DOHH2 (cell line): Measurements from ENCODE around the gene VSIG2.

Source experiments
- H3F3A ChIP-seq: fragments of 200-600 bp; sonication (generic), shearing (Covaris generic); 2 replicates; pipeline ENCODE4 v1.6.0; 2016; ENCODE audit warnings: antibody characterized with exemption, mild to moderate bottlenecking; ENCODE audit not compliant: control insufficient read depth, insufficient read depth
- H3K27ac ChIP-seq: fragments of 200-600 bp; sonication (generic); 2 replicates; pipeline ENCODE4 v1.5.1; 2014; ENCODE audit warnings: low read depth, mild to moderate bottlenecking, low read length, moderate library complexity
- H3K27me3 ChIP-seq: fragments of 200-600 bp; sonication (generic); 2 replicates; pipeline ENCODE4 v1.6.1; 2014; ENCODE audit warnings: mild to moderate bottlenecking, low read length, mixed read lengths; ENCODE audit not compliant: control insufficient read depth
- H3K36me3 ChIP-seq: fragments of 200-600 bp; sonication (generic); 2 replicates; pipeline ENCODE4 v1.6.1; 2014; ENCODE audit warnings: mild to moderate bottlenecking, low read length, moderate library complexity, mixed read lengths; ENCODE audit not compliant: control insufficient read depth
- H3K4me1 ChIP-seq: fragments of 200-600 bp; sonication (generic); 2 replicates; pipeline ENCODE4 v1.6.1; 2014; ENCODE audit warnings: mild to moderate bottlenecking, low read length, mixed read lengths; ENCODE audit not compliant: control insufficient read depth
- H3K4me2 ChIP-seq: fragments of 200-600 bp; sonication (generic); 2 replicates; pipeline ENCODE4 v1.6.0; 2014; ENCODE audit warnings: mild to moderate bottlenecking, low read length, moderate library complexity
- H3K4me3 ChIP-seq: fragments of 200-600 bp; sonication (generic); 2 replicates; pipeline ENCODE4 v1.5.1; 2014; ENCODE audit warnings: mild to moderate bottlenecking, low read length, mixed read lengths
- H3K79me2 ChIP-seq: fragments of 200-600 bp; sonication (generic); 2 replicates; pipeline ENCODE4 v1.6.1; 2014; ENCODE audit warnings: mild to moderate bottlenecking, low read length, mixed read lengths; ENCODE audit not compliant: control insufficient read depth
- H3K9me2 ChIP-seq: fragments of 200-600 bp; sonication (generic); replicated peaks from 2 replicates; pipeline ENCODE4 v1.6.1; 2014; ENCODE audit warnings: mild to moderate bottlenecking, low read length, mixed read lengths; ENCODE audit not compliant: control insufficient read depth
- H3K9me3 ChIP-seq: fragments of 200-600 bp; sonication (generic); 2 replicates; pipeline ENCODE4 v1.6.1; 2014; ENCODE audit warnings: antibody characterized with exemption, low read length, mixed read lengths; ENCODE audit not compliant: control insufficient read depth, insufficient read depth
- H4K20me1 ChIP-seq: fragments of 200-600 bp; sonication (generic); 2 replicates; pipeline ENCODE4 v1.6.0; 2014; ENCODE audit warnings: low read depth, mild to moderate bottlenecking, antibody characterized with exemption, low read length, moderate library complexity; ENCODE audit not compliant: control insufficient read depth, insufficient read depth
- EZH2phosphoT487 ChIP-seq: fragments of 200-600 bp; sonication (generic); IDR thresholded peaks from 2 replicates; pipeline ENCODE4 v1.6.1; 2017; ENCODE audit warnings: borderline replicate concordance, mild to moderate bottlenecking, antibody characterized with exemption, low read length, moderate library complexity, mixed read lengths
- TF ChIP-seq, protein P1 (sequence below): fragments of 200-600 bp; sonication (generic); IDR thresholded peaks from one replicate; pipeline ENCODE4 v1.5.1; 2014; ENCODE audit warnings: antibody characterized with exemption, mild to moderate bottlenecking, low read depth, low read length; ENCODE audit not compliant: poor library complexity, severe bottlenecking

Gene VSIG2, protein sequence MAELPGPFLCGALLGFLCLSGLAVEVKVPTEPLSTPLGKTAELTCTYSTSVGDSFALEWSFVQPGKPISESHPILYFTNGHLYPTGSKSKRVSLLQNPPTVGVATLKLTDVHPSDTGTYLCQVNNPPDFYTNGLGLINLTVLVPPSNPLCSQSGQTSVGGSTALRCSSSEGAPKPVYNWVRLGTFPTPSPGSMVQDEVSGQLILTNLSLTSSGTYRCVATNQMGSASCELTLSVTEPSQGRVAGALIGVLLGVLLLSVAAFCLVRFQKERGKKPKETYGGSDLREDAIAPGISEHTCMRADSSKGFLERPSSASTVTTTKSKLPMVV

DNA sequence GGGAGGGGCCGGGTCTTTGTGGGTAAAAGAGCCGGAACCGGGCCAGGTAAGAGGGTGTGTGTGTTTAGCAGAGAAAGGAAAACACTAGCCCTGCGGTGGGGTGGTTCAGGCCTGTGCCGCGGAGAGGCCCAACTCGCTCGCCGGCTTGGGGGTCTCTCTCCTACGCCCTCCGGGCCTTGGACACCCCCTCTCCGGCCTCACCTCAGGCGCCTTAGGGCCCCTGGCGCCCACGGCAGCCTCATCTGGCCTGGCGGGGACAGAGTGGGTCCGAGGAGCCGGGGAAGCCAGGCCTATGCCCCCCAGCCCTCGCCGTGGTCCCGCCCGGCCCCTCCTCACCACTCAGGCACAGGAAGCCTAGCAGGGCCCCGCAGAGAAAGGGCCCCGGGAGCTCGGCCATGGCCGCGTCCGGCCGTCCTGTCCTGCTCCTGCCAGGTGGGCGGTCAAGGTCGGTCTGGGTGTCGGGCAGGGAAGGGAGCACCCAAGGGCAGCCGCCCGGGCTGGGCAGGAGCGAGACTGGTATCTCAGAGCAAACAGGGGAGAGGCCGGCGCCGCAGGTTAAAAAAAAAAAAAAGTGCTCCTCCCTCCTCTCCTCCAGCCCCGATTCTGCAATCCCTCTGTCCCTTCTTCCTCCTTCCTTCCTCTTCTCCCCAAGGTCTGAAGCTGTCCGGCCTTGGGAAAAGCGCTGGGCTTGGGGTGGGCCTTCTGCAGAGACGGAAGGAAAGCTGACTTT is at the start of gene VSIG2:
TSS of gene VSIG2 (minus strand) at position 515 of the 730 bp plus-strand sequence. CDS start at position 397, 118 bp downstream.
- H3K4me3 ChIP-seq, result no peak within 1 kb of the TSS
- no peaks in the 10 kb centered on the region for H3K36me3 ChIP-seq
- peaks cover 7% of the 10 kb centered on the region; the same call in 1 of the 2 replicates for H3K27me3 ChIP-seq
- TF ChIP-seq EZH2phosphoT487, result no peak
- TF ChIP-seq, protein P1, sequence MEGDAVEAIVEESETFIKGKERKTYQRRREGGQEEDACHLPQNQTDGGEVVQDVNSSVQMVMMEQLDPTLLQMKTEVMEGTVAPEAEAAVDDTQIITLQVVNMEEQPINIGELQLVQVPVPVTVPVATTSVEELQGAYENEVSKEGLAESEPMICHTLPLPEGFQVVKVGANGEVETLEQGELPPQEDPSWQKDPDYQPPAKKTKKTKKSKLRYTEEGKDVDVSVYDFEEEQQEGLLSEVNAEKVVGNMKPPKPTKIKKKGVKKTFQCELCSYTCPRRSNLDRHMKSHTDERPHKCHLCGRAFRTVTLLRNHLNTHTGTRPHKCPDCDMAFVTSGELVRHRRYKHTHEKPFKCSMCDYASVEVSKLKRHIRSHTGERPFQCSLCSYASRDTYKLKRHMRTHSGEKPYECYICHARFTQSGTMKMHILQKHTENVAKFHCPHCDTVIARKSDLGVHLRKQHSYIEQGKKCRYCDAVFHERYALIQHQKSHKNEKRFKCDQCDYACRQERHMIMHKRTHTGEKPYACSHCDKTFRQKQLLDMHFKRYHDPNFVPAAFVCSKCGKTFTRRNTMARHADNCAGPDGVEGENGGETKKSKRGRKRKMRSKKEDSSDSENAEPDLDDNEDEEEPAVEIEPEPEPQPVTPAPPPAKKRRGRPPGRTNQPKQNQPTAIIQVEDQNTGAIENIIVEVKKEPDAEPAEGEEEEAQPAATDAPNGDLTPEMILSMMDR, result no peak
- peaks cover 4% of the 10 kb centered on the region for H3F3A ChIP-seq
- H3K9me3 ChIP-seq, result no peaks in the 10 kb centered on the region
- H3K79me2 ChIP-seq, result no peaks in the 10 kb centered on the region
- peak within 1 kb of the TSS; percentile 6 for H3K4me2 ChIP-seq
- peaks cover 24% of the 10 kb centered on the region for H3K4me1 ChIP-seq
- H3K27ac ChIP-seq, result no peak within 1 kb of the TSS
- no peaks in the 10 kb centered on the region for H3K9me2 ChIP-seq
- no peaks in the 10 kb centered on the region for H4K20me1 ChIP-seq

DNA sequence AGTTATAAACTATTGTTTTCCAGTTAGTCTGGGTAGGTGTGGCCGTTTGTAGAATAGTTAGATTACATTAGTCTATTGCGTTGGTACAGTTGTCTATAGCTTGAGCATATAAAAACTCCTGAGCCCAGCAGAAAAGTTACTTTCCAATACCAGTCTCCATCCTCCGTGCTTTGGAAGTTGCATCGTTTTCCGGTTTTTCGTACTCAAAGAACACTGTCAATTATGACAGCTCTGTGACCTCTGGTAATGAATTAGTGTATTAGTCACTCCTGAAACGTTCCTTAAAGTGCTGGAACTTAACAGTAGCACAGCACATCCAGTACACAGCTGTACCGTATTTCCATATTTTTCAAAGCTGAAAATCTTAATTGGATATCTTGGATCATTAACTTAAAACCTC is 49.0 kb upstream of the VSIG2 start:
- Histone ChIP-seq H3K4me3 (peak overlapping the region; percentile 94), H3K79me2 (peaks cover 47% of the 10 kb centered on the region), H3K4me1 (peaks cover 25% of the 10 kb centered on the region), H3K4me2 (peak overlapping the region; percentile 80), H3K27ac (peak overlapping the region; percentile 78), H3F3A (no peaks in the 10 kb centered on the region), H3K27me3 (no peaks in the 10 kb centered on the region), H3K9me3 (no peaks in the 10 kb centered on the region), H4K20me1 (peaks cover 6% of the 10 kb centered on the region; the same call in 1 of the 2 replicates), H3K36me3 (peaks cover 4% of the 10 kb centered on the region), H3K9me2 (no peaks in the 10 kb centered on the region)
- TF ChIP-seq, protein P1, result no peak
- no peak for TF ChIP-seq EZH2phosphoT487

DNA sequence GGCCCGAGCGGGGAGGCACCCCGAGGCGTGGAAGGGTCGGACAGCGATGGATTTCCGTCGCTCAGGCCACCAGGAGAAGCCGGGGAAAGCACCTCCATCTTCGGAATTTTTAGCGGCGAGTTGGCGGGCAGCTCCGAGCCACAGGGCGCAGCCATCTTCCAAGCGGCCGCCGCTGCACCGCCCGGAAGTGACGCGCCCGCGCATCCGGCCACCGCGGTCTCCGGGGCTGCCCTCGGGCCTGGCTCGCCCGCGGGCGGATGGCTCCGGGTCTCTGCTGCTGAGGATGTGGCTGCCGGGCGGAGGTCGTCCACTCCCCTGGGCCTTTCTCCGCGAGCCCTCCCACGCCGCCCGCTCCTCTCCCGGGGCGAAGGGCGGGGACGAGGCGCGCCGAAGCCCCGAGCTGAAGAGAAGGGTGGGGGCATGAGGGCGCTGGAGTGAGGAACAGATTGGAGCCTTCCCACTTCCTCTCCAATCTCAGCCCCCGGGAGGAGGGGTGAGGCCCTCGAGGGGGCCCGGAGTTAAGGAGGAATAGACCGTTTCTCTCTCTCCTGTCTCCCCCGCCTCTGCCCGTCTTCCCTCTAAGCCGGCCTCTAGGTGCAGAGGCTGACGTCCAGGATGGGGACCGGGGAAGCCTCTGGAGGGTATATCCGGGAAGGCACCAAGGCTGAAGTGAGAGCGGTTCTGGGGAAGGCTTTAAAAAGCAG is 48.3 kb upstream of the VSIG2 start, which contains the start of gene MSANTD2:
TSS of gene MSANTD2 (minus strand) at position 181 of the 704 bp plus-strand sequence. CDS start at position 155, 26 bp downstream.
- H3K4me2 ChIP-seq, result peak within 1 kb of the TSS; percentile 80
- H3K4me3 ChIP-seq, result peak within 1 kb of the TSS; percentile 94
- peaks cover 53% of the 10 kb centered on the region for H3K79me2 ChIP-seq
- 0 out of 2 replicates have a peak, but pooled peaks cover 2% of the 10 kb centered on the region for H3F3A ChIP-seq
- H3K36me3 ChIP-seq, result peaks cover 4% of the 10 kb centered on the region
- H3K4me1 ChIP-seq, result peaks cover 25% of the 10 kb centered on the region
- H3K9me2 ChIP-seq, result no peaks in the 10 kb centered on the region
- H3K9me3 ChIP-seq, result no peaks in the 10 kb centered on the region
- no peak for TF ChIP-seq EZH2phosphoT487
- TF ChIP-seq, protein P1, result no peak
- H3K27me3 ChIP-seq, result no peaks in the 10 kb centered on the region
- H4K20me1 ChIP-seq, result peaks cover 6% of the 10 kb centered on the region; the same call in 1 of the 2 replicates
- peak within 1 kb of the TSS; percentile 78 for H3K27ac ChIP-seq
